ENCODE measurements around the gene MANEA.

DNA sequence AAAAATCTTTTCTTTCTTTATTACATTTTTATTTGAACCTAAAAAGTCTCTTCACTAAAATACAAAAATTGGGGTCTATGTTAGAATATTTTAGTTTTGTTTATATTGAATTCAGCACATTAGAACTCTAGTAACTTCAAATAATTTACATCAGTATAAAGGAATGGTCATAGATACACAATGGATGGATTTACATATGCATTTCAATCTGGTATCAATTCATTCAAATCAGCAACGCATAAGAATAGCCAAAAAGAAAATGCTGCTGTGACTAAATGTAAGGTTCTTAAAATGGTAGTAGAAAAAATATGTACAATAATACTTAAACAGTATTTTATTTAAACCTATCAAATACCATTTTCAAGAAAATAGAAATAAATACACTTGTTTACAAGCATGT, 47.6 kb upstream of the MANEA start:
- TF ChIP-seq EZH2 (IDR thresholded peaks at IDR 0.05; ENCODE audit: insufficient read depth, poor library complexity, severe bottlenecking): no peak
- no peak for TF ChIP-seq EZH2phosphoT487 (IDR thresholded peaks at IDR 0.05; ENCODE audit: insufficient read depth, low read depth)
